CD14-positive monocyte (primary cell): ENCODE data around the gene DUS1L. TPM values are rescaled to one million over a fixed set of nuclear protein-coding genes. Genes with fewer than 3 reads are reported as not detected.

ENCODE experiments used
- DNase-seq, 3 donors: peaks; one replicate each; pipeline ENCODE4 v3.0.0-alpha.2; 2011 to 2022
- H2AFZ ChIP-seq: 2 replicates; pipeline ENCODE4 v1.6.0; 2012; ENCODE audit warnings: mild to moderate bottlenecking, low read depth, low read length, inconsistent platforms; ENCODE audit not compliant: insufficient read depth, poor library complexity, severe bottlenecking
- H3K27ac ChIP-seq, 2 donors: 1 replicate in 1 of 2; 2 replicates in 1 of 2; pipeline ENCODE4 v1.5.1; 2012 to 2013; ENCODE audit warnings: low read length in 2 of 2, control low read depth in 1 of 2, inconsistent platforms in 1 of 2, low read depth in 1 of 2, mild to moderate bottlenecking in 1 of 2
- H3K27me3 ChIP-seq, 2 donors: one replicate each; pipeline versions ENCODE4 v1.6.0 to v1.6.1; 2011 to 2013; ENCODE audit warnings: low read length in 2 of 2; ENCODE audit not compliant: control insufficient read depth in 2 of 2, insufficient read depth in 2 of 2
- H3K36me3 ChIP-seq, 2 donors: replicated peaks in 1 of 2; 1 replicate in 1 of 2; 2 replicates in 1 of 2; pipeline versions ENCODE4 v1.5.1 to v1.6.1; 2012 to 2013; ENCODE audit warnings: low read length in 2 of 2, control low read depth in 1 of 2, inconsistent platforms in 1 of 2, mild to moderate bottlenecking in 1 of 2; ENCODE audit not compliant: insufficient read depth in 2 of 2, control insufficient read depth in 1 of 2
- H3K4me1 ChIP-seq, 2 donors: 1 replicate in 1 of 2; 2 replicates in 1 of 2; pipeline versions ENCODE4 v1.5.1 to v1.6.1; 2012 to 2013; ENCODE audit warnings: low read length in 2 of 2, control low read depth in 1 of 2, inconsistent platforms in 1 of 2, mild to moderate bottlenecking in 1 of 2, moderate library complexity in 1 of 2; ENCODE audit not compliant: insufficient read depth in 2 of 2, control insufficient read depth in 1 of 2
- H3K4me2 ChIP-seq: replicated peaks from 2 replicates; pipeline ENCODE3; 2012; ENCODE audit warnings: low read length, moderate library complexity, mild to moderate bottlenecking; ENCODE audit not compliant: poor library complexity, severe bottlenecking; ENCODE audit errors: extremely low read depth
- H3K4me3 ChIP-seq, 3 experiments: fragments of 200-600 bp in 1 of 3; sonication (generic) in 1 of 3; replicated peaks in 1 of 3; 1 replicate in 2 of 3; 2 replicates in 1 of 3; pipeline ENCODE4 v1.5.1; 2011 to 2013; ENCODE audit warnings: low read length in 3 of 3, mild to moderate bottlenecking in 3 of 3, control low read depth in 2 of 3, low read depth in 2 of 3, inconsistent platforms in 1 of 3, moderate library complexity in 1 of 3
- H3K79me2 ChIP-seq: 2 replicates; pipeline ENCODE4 v1.6.0; 2012; ENCODE audit warnings: mild to moderate bottlenecking, control low read depth, inconsistent platforms, low read length, moderate library complexity; ENCODE audit not compliant: insufficient read depth
- H3K9ac ChIP-seq: 2 replicates; pipeline ENCODE4 v1.6.0; 2017; ENCODE audit warnings: low read length, mild to moderate bottlenecking; ENCODE audit not compliant: insufficient read depth, poor library complexity, severe bottlenecking
- H3K9me3 ChIP-seq, 2 donors: replicated peaks in 1 of 2; 1 replicate in 1 of 2; 2 replicates in 1 of 2; pipeline versions ENCODE4 v1.5.1 to v1.6.1; 2012 to 2013; ENCODE audit warnings: low read length in 2 of 2, control low read depth in 1 of 2; ENCODE audit not compliant: control insufficient read depth in 1 of 2, insufficient read depth in 1 of 2
- H4K20me1 ChIP-seq: 2 replicates; pipeline ENCODE4 v1.6.0; 2012; ENCODE audit warnings: mild to moderate bottlenecking, low read length, control low read depth, moderate library complexity; ENCODE audit not compliant: insufficient read depth
- H3K27ac Mint-ChIP-seq, 7 donors: one replicate each; pipeline ENCODE4 v1.8.0; 2020; ENCODE audit warnings: mild to moderate bottlenecking in 7 of 7, mixed read lengths in 7 of 7, moderate library complexity in 6 of 7, inconsistent platforms in 2 of 7
- H3K27me3 Mint-ChIP-seq, 3 donors: one replicate each; pipeline ENCODE4 v1.8.0; 2021 to 2022; ENCODE audit warnings: low read depth in 3 of 3, mild to moderate bottlenecking in 3 of 3, mixed read lengths in 3 of 3, moderate library complexity in 3 of 3, inconsistent platforms in 1 of 3
- H3K36me3 Mint-ChIP-seq, 2 donors: one replicate each; pipeline ENCODE4 v1.8.0; 2020; ENCODE audit warnings: mixed read lengths in 2 of 2, inconsistent platforms in 1 of 2, mild to moderate bottlenecking in 1 of 2
- H3K4me1 Mint-ChIP-seq: one replicate; pipeline ENCODE4 v1.8.0; 2020; ENCODE audit warnings: mild to moderate bottlenecking, mixed read lengths
- H3K4me3 Mint-ChIP-seq, 2 donors: one replicate each; pipeline ENCODE4 v1.8.0; 2020; ENCODE audit warnings: mild to moderate bottlenecking in 2 of 2, mixed read lengths in 2 of 2, moderate library complexity in 1 of 2
- H3K9me3 Mint-ChIP-seq, 7 donors: one replicate each; pipeline ENCODE4 v1.8.0; 2020 to 2022; ENCODE audit warnings: mixed read lengths in 7 of 7, mild to moderate bottlenecking in 6 of 7, moderate library complexity in 6 of 7, inconsistent platforms in 2 of 7
- WGBS: methylation state at CpG from one replicate; pipeline ENCODE4 v1.1.5; 2013; ENCODE audit warnings: missing lambda C conversion rate; ENCODE audit not compliant: insufficient coverage; 5-methylcytosine and 5-hydroxymethylcytosine counted together
- intact Hi-C, 2 donors: fragments of 100-400 bp; cut with micrococcal nuclease; formaldehyde crosslinking; loops; one replicate each; pipeline versions ENCODE4 v1.15.0 to v1.15.1; 2023
- polyA plus RNA-seq, 3 donors: library from polyadenylated mRNA; depleted of rRNA in 1 of 3; unstranded in 2 of 3; stranded (reverse) in 1 of 3; fragments of 300-500 nt in 2 of 3; fragments of >200 nt in 1 of 3; fragmentation: Illumina TruSeq in 2 of 3; gene quantifications; 1 replicate in 2 of 3; 2 replicates in 1 of 3; pipeline ENCODE4 v1.2.3, GENCODE V29; 2012 to 2021
- TF ChIP-seq, protein P1 (sequence below): fragments of 200-600 bp; IDR thresholded peaks from one replicate; pipeline ENCODE4 v1.8.0; 2022; ENCODE audit warnings: antibody characterized with exemption, mild to moderate bottlenecking

Gene DUS1L
- polyA plus RNA-seq, 3 donors, result 23.9 to 175 (median 47.6) TPM

DNA sequence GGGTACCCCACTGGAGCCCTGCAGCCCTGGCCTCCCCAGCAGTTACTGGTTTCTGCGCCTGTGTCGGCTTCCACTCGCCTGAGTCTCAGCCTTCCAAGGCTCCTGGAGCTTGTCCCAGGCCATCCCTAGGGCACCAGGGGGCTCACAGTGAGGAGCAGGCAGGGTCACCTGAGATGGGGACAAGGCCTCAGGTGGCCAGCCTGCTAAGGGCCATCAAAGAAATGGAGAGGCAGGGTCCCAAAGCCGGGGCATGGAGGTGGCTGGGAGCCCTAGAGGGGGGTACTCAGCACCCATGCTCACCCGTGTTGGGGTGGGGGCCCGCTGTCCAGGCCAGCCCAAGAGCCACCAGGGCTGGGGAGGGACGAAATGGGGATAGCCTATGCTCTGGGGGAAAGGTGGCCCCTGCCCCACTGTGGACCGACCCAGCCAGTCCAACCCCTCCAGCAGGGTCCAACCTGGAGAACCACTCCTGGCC lies 31.1 kb upstream of the DUS1L start:
- Histone ChIP-seq H3K27me3 (no peaks in the 10 kb centered on the region), H3K4me2 (peak overlapping the region; percentile 91), H4K20me1 (no peaks in the 10 kb centered on the region), H3K36me3 (peaks cover 24 to 25% of the 10 kb centered on the region in 2 donors), H3K4me1 (peaks cover 21 to 37% of the 10 kb centered on the region in 2 donors), H3K9ac (peak overlapping the region; percentile 82), H3K79me2 (peaks cover 6% of the 10 kb centered on the region), H3K9me3 (no peaks in the 10 kb centered on the region), H3K4me3 (peak overlapping the region; percentile 34 to 73 (median 43)), H3K27ac (no peak overlapping the region), H2AFZ (peak overlapping the region; percentile 81)
- H3K9me3 Mint-ChIP-seq, result no peaks in the 10 kb centered on the region
- intact Hi-C loops, result loop anchor here in 1 of 2 donors (5.0 to 10.0 kb wide), 2 partner anchors 44 to 62 kb away; partner anchors contain the start of genes DCXR, GPS1, RAC3 and RFNG
- H3K27ac Mint-ChIP-seq, result no peak overlapping the region
- WGBS, result 98% methylated on average over 4 of the region's 8 CpGs
- DNase-seq, result no peak
- peak overlapping the region; percentile 64 to 65 for H3K4me3 Mint-ChIP-seq
- H3K4me1 Mint-ChIP-seq, result peaks cover 14% of the 10 kb centered on the region
- TF ChIP-seq, protein P1, sequence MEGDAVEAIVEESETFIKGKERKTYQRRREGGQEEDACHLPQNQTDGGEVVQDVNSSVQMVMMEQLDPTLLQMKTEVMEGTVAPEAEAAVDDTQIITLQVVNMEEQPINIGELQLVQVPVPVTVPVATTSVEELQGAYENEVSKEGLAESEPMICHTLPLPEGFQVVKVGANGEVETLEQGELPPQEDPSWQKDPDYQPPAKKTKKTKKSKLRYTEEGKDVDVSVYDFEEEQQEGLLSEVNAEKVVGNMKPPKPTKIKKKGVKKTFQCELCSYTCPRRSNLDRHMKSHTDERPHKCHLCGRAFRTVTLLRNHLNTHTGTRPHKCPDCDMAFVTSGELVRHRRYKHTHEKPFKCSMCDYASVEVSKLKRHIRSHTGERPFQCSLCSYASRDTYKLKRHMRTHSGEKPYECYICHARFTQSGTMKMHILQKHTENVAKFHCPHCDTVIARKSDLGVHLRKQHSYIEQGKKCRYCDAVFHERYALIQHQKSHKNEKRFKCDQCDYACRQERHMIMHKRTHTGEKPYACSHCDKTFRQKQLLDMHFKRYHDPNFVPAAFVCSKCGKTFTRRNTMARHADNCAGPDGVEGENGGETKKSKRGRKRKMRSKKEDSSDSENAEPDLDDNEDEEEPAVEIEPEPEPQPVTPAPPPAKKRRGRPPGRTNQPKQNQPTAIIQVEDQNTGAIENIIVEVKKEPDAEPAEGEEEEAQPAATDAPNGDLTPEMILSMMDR, result no peak
- peaks cover 0 to 4% (median 0%) of the 10 kb centered on the region in 3 donors for H3K27me3 Mint-ChIP-seq
- H3K36me3 Mint-ChIP-seq, result peaks cover 6 to 9% of the 10 kb centered on the region in 2 donors

DNA sequence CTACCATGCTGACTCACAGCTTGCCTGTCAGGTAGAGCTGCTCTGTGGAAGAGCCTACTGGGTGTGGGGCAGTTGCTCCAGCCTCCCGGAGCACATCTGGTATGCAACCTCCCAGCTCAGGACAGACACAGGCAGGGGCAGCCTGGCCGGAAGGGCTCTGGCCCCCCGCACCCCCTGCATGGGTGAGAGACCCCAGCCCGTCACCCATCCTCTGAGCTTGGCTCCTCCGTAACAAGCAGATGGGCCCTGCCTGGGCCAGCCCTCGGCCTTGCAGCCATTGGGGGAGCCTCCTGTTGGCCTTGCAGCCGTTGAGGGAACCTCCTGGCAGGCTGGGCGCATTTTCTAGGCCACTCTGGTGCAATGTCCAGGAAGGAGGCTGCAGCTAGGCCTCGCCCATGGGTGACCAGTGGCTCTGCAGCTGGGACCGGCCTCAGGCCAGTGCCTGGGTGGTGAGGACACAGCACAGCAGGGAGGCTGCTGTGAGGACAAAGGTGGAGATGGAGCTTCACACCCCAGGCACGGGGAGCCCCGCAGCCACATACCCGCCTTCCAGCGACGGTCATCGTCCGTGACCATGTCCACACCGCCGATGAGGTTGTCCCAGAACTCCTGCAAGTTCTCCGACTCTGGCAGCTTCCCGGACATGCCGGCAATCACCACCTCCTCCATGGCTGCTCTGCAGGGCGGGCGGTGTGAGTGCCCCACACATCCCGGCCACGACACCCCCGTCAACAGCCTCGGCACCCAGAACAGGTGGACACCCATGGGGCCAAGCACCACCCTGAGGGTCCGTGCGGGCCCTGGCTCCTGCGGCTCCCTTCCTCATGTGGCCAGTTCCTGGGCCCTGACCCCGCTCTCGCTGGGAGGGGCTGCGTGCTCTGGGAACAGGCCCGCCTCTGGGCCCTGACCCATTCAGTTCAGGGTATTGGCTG lies 30.4 kb upstream of the DUS1L start:
- Histone ChIP-seq H4K20me1 (no peaks in the 10 kb centered on the region), H3K27me3 (no peaks in the 10 kb centered on the region), H3K36me3 (peaks cover 30 to 31% of the 10 kb centered on the region in 2 donors), H2AFZ (no peak overlapping the region), H3K9me3 (no peaks in the 10 kb centered on the region), H3K27ac (no peak overlapping the region), H3K4me2 (peak overlapping the region; percentile 91), H3K4me3 (no peak overlapping the region), H3K79me2 (peaks cover 6% of the 10 kb centered on the region), H3K9ac (no peak overlapping the region), H3K4me1 (peaks cover 21 to 37% of the 10 kb centered on the region in 2 donors)
- Mint-ChIP-seq H3K36me3 (peaks cover 8 to 14% of the 10 kb centered on the region in 2 donors), H3K4me3 (no peak overlapping the region), H3K27ac (no peak overlapping the region), H3K27me3 (peaks cover 0 to 4% (median 0%) of the 10 kb centered on the region in 3 donors), H3K4me1 (peaks cover 14% of the 10 kb centered on the region), H3K9me3 (no peaks in the 10 kb centered on the region)
- TF ChIP-seq, protein P1, result no peak
- WGBS, result 97% methylated on average over 33 of the region's 35 CpGs
- no peak for DNase-seq
- intact Hi-C loops, result loop anchor here in 1 of 2 donors (5.0 to 10.0 kb wide), 2 partner anchors 44 to 61 kb away; partner anchors contain the start of genes DCXR, GPS1, RAC3 and RFNG
